ENCODE results near the gene IMMT. TPM values are rescaled to one million over a fixed set of nuclear protein-coding genes. Genes with fewer than 3 reads are reported as not detected.

IMMT gene
- total and polyA plus RNA-seq, 2 of the 8 experiments (the other 6 are each of a cell fraction or from before 2014, with no cell fraction given), result 37.7 to 103 TPM

- TF ChIP-seq RNF2 (IDR thresholded peaks at IDR 0.05; ENCODE audit: borderline replicate concordance, low read depth, low read length, missing control alignments, poor library complexity, severe bottlenecking), result no peak
- TF ChIP-seq SIN3A (conservative IDR thresholded peaks at IDR 0.05 in 1 of 2, IDR thresholded peaks at IDR 0.05 in 1 of 2; ENCODE audit: low read depth in 1 of 2, low read length in 2 of 2), result no peak
- TF ChIP-seq ASH2L (IDR thresholded peaks at IDR 0.05; ENCODE audit: low read length), result no peak
- no peak for TF ChIP-seq RBBP5 (IDR thresholded peaks at IDR 0.05; ENCODE audit: borderline replicate concordance, low read depth, low read length)
- TF ChIP-seq EZH2 (IDR thresholded peaks at IDR 0.05; ENCODE audit: low read depth, low read length, severe bottlenecking), result no peak
- TF ChIP-seq TAF7 (optimal IDR thresholded peaks at IDR 0.05; ENCODE audit: borderline replicate concordance, low read depth, low read length), result no peak
Measured at GRCh38 chr2:86239326-86239725, 44.1 kb upstream of the IMMT start (continued).

Measured in H1 (cell line).